BE2C (cell line): ENCODE measurements around the gene GUF1.
A peak's percentile ranks its signal among the peaks of the same experiment; 100 is the strongest.

ENCODE experiments used
- DNase-seq: peaks from one replicate; pipeline ENCODE4 v3.0.0-alpha.2; 2020
- H3K27me3 ChIP-seq: fragments of 250-450 bp; sonication (Bioruptor Pico); 2 replicates; pipeline ENCODE4 v1.5.1; 2020; ENCODE audit warnings: mild to moderate bottlenecking
- H3K36me3 ChIP-seq: fragments of 250-450 bp; sonication (Bioruptor Pico); 2 replicates; pipeline ENCODE4 v1.5.1; 2020; ENCODE audit warnings: mild to moderate bottlenecking
- H3K4me1 ChIP-seq: fragments of 250-450 bp; sonication (Bioruptor Pico); 2 replicates; pipeline ENCODE4 v1.5.1; 2020
- H3K4me3 ChIP-seq: 2 replicates; pipeline ENCODE4 v1.5.1; 2011; ENCODE audit warnings: low read depth, low read length
- H3K9me3 ChIP-seq: fragments of 250-450 bp; sonication (Bioruptor Pico); 2 replicates; pipeline ENCODE4 v1.5.1; 2020
- CTCF ChIP-seq: IDR thresholded peaks from 2 replicates; pipeline ENCODE4 v1.5.1; 2012; ENCODE audit warnings: mild to moderate bottlenecking, low read depth, low read length

GUF1 gene

DNA sequence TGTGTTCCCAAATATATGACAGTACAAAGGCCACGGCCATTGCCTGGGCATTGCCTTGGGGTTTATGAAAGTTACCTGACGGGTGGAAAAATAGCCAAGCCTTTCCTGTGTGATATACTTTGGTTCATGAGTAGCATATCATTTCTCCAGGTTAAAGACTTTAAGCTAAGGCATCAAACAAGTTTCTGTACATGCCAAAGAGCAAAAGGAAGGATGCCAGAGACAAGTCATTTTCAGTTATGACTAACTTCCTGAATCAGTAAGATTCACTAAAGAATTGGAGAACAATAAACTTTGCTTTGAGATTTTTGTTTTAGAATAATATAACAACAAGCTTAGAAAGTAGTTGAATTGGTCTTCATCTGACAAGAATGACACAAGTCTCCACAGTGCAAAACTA, 9.7 kb upstream of the GUF1 start:
- Histone ChIP-seq H3K9me3 (no peaks in the 10 kb centered on the region), H3K4me3 (no peak overlapping the region), H3K4me1 (no peaks in the 10 kb centered on the region), H3K36me3 (no peaks in the 10 kb centered on the region), H3K27me3 (no peaks in the 10 kb centered on the region; the same call in 1 of the 2 replicates)
- no peak for TF ChIP-seq CTCF
- no peak for DNase-seq

GRCh38 chr4:44670506-44671199, 7.6 kb upstream of the GUF1 start:
- DNase-seq, result no peak
- H3K4me3 ChIP-seq, result no peak overlapping the region
- H3K36me3 ChIP-seq, result no peaks in the 10 kb centered on the region
- H3K9me3 ChIP-seq, result no peaks in the 10 kb centered on the region
- TF ChIP-seq CTCF, result no peak
- H3K4me1 ChIP-seq, result no peaks in the 10 kb centered on the region
- H3K27me3 ChIP-seq, result no peaks in the 10 kb centered on the region; the same call in 1 of the 2 replicates

- Histone ChIP-seq H3K4me1 (no peaks in the 10 kb centered on the region), H3K36me3 (no peaks in the 10 kb centered on the region), H3K27me3 (no peaks in the 10 kb centered on the region), H3K4me3 (no peak overlapping the region), H3K9me3 (no peaks in the 10 kb centered on the region)
- DNase-seq, result no peak
- no peak for TF ChIP-seq CTCF
Measured at GRCh38 chr4:44671636-44672035, 6.6 kb upstream of the GUF1 start.

DNA sequence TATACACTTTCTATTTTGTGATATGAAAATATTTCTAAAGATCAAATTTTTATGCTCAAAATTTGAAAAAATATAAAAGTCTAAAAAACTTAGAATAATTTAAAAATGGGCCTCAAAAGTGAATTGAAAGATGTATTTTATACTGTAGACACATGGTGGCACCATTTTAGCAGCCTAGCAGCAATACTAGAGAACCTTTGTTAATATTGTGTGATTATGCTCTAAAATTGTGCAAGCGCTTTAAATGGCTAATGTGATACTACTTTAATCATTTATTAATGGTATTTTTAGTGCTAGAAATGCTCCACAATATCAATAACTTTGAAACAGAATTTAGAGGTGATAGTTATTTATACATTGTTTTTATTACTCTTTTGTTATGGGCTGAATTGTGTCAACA, 3.7 kb upstream of the GUF1 start:
- H3K36me3 ChIP-seq, result no peaks in the 10 kb centered on the region
- no peaks in the 10 kb centered on the region for H3K9me3 ChIP-seq
- no peak overlapping the region for H3K4me3 ChIP-seq
- no peaks in the 10 kb centered on the region for H3K27me3 ChIP-seq
- DNase-seq, result no peak
- TF ChIP-seq CTCF, result no peak
- no peaks in the 10 kb centered on the region for H3K4me1 ChIP-seq

- Histone ChIP-seq H3K27me3 (no peaks in the 10 kb centered on the region), H3K4me1 (no peaks in the 10 kb centered on the region), H3K36me3 (no peaks in the 10 kb centered on the region), H3K9me3 (no peaks in the 10 kb centered on the region), H3K4me3 (no peak overlapping the region)
- no peak for TF ChIP-seq CTCF
- no peak for DNase-seq
Measured at GRCh38 chr4:44675366-44675765, 2.9 kb upstream of the GUF1 start.

DNA sequence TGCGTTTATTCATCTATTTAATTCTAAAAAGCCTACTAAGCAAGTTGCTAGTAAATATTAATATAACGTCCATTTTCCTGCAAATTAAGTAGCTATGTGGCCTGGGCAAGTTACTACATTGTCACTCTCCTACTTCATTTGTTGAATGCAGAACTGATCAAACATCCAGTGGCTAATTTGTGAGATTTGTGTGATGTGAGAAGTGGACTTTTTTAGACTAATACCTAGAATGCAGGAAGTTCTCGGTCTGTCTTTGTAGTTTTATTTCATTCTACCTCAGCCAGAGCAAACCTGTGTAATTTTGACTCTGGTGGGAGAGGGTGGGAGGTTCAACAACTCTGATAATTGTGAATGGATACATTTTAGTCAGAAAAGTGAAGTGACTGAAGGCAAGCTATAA, 840 bp downstream of the GUF1 start:
- no peaks in the 10 kb centered on the region for H3K9me3 ChIP-seq
- peaks cover 15% of the 10 kb centered on the region for H3K36me3 ChIP-seq
- no peak for DNase-seq
- H3K4me1 ChIP-seq, result no peaks in the 10 kb centered on the region
- no peaks in the 10 kb centered on the region for H3K27me3 ChIP-seq
- no peak for TF ChIP-seq CTCF
- peak overlapping the region; percentile 86 for H3K4me3 ChIP-seq
